D721Med (cell line): ENCODE results near the gene F11R.

Experiments
- DNase-seq: peaks from one replicate; pipeline ENCODE4 v3.0.0; 2011; ENCODE audit warnings: low spot score; ENCODE audit not compliant: insufficient read length
- FAIRE-seq: peaks from 2 replicates; lab custom pipeline; 2011; peaks lifted over from hg19 to GRCh38; lab: Jason Lieb, UNC
- TF ChIP-seq, protein P1 (sequence below): IDR thresholded peaks from 2 replicates; pipeline ENCODE4 v1.5.1; 2012; ENCODE audit warnings: mild to moderate bottlenecking, control low read depth; ENCODE audit not compliant: insufficient read depth; ENCODE audit errors: missing control alignments

The F11R gene

DNA sequence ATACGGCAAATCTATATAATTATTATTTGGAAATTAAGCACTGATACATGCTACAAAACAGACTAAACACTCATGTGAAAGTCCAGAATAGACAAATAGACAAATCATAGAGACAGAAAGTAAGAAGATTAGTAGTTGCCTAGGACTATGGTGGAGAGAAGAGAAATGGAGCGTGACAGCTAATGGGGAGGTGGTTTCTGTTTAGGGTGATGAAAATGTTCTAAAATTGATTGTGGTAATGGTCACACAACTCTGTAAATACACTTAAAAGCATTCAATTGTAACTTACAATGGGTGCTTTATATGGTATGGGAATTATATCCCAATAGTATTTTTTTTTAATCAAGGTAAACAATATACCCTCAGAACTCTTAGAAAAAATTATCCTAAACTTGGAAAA is 45.9 kb downstream of the F11R start:
- FAIRE-seq (no peak), DNase-seq (no peak)
- TF ChIP-seq, protein P1, sequence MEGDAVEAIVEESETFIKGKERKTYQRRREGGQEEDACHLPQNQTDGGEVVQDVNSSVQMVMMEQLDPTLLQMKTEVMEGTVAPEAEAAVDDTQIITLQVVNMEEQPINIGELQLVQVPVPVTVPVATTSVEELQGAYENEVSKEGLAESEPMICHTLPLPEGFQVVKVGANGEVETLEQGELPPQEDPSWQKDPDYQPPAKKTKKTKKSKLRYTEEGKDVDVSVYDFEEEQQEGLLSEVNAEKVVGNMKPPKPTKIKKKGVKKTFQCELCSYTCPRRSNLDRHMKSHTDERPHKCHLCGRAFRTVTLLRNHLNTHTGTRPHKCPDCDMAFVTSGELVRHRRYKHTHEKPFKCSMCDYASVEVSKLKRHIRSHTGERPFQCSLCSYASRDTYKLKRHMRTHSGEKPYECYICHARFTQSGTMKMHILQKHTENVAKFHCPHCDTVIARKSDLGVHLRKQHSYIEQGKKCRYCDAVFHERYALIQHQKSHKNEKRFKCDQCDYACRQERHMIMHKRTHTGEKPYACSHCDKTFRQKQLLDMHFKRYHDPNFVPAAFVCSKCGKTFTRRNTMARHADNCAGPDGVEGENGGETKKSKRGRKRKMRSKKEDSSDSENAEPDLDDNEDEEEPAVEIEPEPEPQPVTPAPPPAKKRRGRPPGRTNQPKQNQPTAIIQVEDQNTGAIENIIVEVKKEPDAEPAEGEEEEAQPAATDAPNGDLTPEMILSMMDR = no peak

DNA sequence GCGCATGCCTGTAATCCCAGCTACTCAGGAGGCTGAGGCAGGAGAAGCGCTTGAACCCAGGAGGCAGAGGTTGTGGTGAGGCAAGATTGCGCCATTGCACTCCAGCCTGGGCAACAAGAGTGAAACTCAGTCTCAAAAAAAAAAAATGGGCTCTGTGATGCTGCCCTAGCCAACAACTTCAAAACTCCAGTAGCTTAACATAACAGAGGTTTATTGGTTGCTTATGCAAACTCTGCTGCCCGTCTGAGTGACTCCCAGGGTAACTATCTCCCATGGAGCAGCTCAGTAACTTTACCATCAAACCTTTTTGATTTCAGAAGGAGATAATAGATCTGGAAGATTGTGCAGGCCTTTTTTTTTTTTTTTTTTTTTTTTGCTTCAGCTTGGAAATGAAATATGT is 47.5 kb downstream of the F11R start:
- no peak for FAIRE-seq
- TF ChIP-seq, protein P1 = no peak
- no peak for DNase-seq

DNA sequence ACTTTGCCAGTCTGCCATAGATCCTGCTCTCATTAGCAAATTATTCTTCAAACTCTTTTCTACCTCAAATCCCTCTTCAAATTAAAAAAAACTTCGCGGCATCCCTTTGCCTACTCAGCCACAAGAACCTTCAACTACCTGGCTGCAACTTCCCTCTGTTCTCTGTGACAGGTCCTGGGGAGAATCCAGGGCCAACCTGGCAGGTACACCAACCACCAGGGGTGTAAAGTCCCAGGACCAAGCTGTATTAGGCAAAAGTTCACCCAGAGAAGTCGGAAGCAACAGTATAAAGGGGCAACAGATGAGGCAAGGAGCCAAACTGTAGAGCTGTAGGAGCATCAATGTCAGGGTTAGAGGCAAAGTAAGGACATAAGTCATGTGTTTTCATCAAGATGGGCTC is 48.0 kb downstream of the F11R start:
- DNase-seq = no peak
- TF ChIP-seq, protein P1 = no peak
- FAIRE-seq = no peak

DNA sequence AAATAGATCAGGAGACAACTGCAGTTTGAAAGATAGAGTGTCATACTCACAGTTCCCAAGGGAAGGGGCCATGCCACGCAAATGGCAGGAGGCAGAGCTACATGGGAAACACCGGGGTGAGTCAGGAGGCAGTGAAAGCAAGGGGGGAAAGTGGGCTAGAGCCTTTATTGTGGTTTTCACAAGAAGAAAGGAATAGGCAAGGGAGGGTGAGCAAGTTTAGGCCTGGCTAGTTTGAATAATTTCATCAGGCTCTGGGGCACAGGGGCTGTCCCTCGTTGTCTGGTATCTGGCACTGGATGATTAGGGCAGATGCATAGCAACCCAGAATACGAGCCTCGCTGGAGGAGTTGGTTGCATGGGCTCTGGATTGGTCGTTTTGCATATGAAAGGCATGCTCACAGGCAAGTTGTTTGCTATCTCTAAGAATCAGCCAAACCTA is 49.3 kb downstream of the F11R start:
- DNase-seq = no peak
- TF ChIP-seq, protein P1 = no peak
- no peak for FAIRE-seq

DNA sequence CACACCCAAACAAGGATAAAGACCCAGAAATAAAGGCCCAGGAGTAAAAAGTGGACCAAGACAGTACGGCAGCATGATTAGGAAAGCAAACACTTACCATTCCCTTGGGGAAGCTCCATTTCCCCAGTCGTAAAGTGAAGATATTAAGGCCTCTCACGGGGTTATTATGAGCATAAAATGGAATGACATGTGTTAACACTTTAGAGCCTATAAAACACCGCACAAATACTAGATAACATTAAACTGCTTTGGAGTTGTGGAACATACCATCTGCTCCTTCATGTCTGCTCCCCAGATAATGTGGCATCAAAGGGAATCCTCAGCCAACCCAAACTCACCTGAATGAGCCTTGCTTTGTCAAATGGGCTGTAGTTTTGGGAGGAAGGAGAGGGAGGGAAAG is 57.4 kb downstream of the F11R start:
- TF ChIP-seq, protein P1 = no peak
- no peak for DNase-seq
- FAIRE-seq = no peak

DNA sequence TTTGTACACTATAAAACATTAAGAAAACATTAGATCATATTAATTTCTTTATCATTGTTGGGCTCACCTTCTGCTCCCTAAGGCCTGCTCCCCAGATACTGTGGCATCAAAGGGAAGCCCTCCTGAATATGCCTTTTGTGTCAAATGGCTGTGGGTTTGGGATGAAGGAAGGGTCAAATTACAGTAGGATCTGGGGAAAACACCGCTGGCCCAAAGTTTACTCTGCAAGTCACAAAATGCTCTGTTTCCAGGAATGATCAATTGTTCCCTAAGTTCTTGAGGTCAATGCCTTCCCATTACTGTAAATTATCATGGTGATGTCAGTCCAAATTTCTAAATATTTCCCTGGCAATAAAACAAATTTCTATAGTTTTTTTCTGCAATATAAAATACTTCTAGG is 59.5 kb downstream of the F11R start:
- no peak for DNase-seq
- FAIRE-seq = no peak
- TF ChIP-seq, protein P1 = no peak

DNA sequence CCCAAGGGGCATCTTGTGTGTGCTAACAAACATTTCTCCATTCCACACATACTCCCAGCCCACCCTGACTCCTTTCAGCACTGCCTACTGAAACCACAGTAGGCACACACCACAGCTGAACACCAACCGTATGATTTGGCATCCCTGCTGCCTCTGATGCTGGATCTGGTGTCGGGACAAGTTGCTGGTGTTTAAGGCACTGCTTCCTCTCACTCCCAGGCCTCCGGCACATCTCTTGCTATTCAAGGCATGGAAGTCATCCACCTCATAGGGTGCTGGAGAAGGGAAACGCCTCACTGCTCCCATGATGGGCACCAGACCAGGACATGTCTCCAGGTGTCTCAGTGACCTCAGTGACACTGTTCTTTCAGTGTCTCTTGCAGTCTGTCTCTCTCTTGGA is 64.0 kb downstream of the F11R start:
- FAIRE-seq (no peak), DNase-seq (no peak)
- TF ChIP-seq, protein P1 = no peak
